GM10266 (cell line): ENCODE data around the gene EYS.

Source experiments
- DNase-seq: peaks from one replicate; pipeline ENCODE4 v3.0.0; 2012; ENCODE audit errors: extremely low spot score
- TF ChIP-seq, protein P1 (sequence below): IDR thresholded peaks from 2 replicates; pipeline ENCODE4 v1.5.1; 2012; ENCODE audit warnings: mild to moderate bottlenecking, low read depth; ENCODE audit not compliant: control insufficient read depth, insufficient read depth; ENCODE audit errors: missing control alignments

EYS gene

GRCh38 chr6:64258752-64259151 lies 1448.3 kb downstream of the EYS start:
- no peak for DNase-seq
- TF ChIP-seq, protein P1, sequence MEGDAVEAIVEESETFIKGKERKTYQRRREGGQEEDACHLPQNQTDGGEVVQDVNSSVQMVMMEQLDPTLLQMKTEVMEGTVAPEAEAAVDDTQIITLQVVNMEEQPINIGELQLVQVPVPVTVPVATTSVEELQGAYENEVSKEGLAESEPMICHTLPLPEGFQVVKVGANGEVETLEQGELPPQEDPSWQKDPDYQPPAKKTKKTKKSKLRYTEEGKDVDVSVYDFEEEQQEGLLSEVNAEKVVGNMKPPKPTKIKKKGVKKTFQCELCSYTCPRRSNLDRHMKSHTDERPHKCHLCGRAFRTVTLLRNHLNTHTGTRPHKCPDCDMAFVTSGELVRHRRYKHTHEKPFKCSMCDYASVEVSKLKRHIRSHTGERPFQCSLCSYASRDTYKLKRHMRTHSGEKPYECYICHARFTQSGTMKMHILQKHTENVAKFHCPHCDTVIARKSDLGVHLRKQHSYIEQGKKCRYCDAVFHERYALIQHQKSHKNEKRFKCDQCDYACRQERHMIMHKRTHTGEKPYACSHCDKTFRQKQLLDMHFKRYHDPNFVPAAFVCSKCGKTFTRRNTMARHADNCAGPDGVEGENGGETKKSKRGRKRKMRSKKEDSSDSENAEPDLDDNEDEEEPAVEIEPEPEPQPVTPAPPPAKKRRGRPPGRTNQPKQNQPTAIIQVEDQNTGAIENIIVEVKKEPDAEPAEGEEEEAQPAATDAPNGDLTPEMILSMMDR: no peak

- TF ChIP-seq, protein P1: no peak
- DNase-seq: no peak
Measured at GRCh38 chr6:64258302-64258701, 1448.7 kb downstream of the EYS start.

- TF ChIP-seq, protein P1: no peak
Measured at GRCh38 chr6:64257586-64257985, 1449.4 kb downstream of the EYS start.

DNA sequence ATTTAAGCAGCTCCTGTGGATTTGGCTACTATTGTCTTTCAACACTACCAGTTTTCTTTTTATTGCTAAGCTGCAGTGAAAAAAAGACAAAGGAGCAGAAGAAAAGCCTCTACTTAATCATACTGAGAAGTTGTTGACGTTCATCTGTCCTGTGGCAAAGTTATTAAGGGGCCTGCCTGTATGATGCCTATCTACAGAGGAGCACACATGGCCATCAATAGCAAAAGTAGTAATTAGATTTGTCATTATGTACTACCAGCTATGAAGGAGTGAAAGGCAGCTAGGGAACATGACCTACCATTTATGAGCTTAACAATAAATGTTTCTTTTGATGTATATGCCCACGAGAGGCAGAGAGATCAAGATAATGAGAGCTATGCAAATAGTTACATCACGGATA lies 1450.5 kb downstream of the EYS start:
- DNase-seq: no peak
- TF ChIP-seq, protein P1: no peak

More at GRCh38 chr6:64257586-64257985, 1449.4 kb downstream of the EYS start:
- DNase-seq: no peak

DNA sequence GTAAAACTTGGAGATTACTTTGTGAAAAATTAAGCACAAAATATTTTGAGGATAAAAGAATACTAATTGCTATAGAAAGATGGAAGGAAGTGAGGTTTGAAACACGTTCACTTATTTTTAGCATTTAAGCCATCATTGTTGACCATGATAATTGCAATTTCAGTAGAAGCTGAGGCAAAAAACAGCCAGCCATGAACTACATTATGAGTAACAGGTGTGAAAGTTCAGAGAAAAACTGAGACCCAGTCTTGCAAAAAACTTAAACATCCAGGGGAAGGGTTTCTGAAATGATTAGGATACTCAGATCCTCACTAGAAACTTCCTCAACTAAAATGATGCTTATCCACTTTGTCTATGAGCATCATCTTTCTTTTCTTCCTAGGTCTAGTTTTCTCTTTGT lies 1452.0 kb downstream of the EYS start:
- no peak for DNase-seq
- TF ChIP-seq, protein P1: no peak

GRCh38 chr6:64254558-64254957 lies 1452.5 kb downstream of the EYS start:
- no peak for DNase-seq
- TF ChIP-seq, protein P1: no peak

GRCh38 chr6:64252256-64252655 lies 1454.8 kb downstream of the EYS start:
- no peak for DNase-seq
- TF ChIP-seq, protein P1: no peak
